Stimulated activated CD4-positive, alpha-beta T cell treated with anti-CD3 and anti-CD28 coated beads, Interleukin-12 subunit alpha, Interleukin-12 subunit beta, amount 100 ng/mL, for 4 hours (primary cell): ENCODE results near the gene SRBD1.

ENCODE experiments used
- DNase-seq: peaks from one replicate; pipeline ENCODE4 v3.0.0-alpha.2; 2020

The SRBD1 gene

GRCh38 chr2:45345331-45346234, 265.5 kb downstream of the SRBD1 start:
- no peak for DNase-seq

GRCh38 chr2:45344502-45344901, 266.6 kb downstream of the SRBD1 start:
- DNase-seq = no peak

GRCh38 chr2:45344071-45344470, 267.0 kb downstream of the SRBD1 start:
- DNase-seq = no peak

- DNase-seq = no peak
Observed at GRCh38 chr2:45343251-45344017, 267.6 kb downstream of the SRBD1 start.

- DNase-seq = no peak
Observed at GRCh38 chr2:45340318-45340717, 270.7 kb downstream of the SRBD1 start.

- DNase-seq = no peak
Observed at GRCh38 chr2:45339253-45339652, 271.8 kb downstream of the SRBD1 start.
